Stimulated activated CD4-positive, alpha-beta T cell treated with anti-CD3 and anti-CD28 coated beads, TNF-alpha, amount 100 ng/mL, for 48 hours (primary cell): ENCODE data around the gene RPL36A.

Experiments used
- DNase-seq, 3 donors: peaks; one replicate each; pipeline ENCODE4 v3.0.0-alpha.2; 2020; ENCODE audit warnings: low read depth in 3 of 3

RPL36A gene

DNA sequence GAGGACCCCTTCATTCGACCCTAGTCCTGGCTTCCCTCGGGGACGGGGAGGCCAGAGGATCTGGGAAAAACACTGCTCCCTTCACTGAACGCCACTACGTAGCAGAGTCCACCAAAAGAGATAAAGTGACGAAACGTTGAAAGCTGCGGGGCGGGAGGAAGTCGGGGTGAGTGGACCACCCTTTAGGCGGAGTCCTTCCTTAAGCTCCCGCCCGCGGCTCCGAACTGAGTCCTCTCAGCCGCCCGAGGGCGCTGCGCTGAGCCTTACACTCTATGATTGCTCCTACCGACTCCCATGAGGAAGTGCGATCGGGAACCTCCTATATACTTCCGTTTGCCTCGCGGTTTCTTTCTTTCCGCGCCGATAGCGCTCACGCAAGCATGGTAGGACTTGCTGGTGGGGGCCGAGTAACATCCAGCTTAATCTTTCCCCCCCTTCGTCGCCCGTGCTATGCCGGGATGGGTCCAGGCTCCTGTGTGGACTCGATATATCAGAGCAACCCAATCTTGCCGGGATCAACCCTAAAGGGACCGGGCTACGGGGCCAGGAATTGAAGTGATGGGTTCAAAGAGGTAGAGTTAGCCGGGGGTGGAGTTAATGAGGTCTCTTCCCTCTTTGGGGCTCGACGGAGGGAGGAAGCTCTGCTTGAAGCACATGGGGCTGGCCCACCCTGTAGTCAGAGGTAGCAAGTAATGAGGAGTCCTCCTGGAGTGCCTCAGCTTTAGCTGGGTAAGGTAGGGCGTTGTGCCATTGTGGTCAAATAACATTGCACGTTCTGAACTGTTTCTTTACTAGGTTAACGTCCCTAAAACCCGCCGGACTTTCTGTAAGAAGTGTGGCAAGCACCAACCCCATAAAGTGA, at the start of gene RPL36A:
RPL36A (plus strand) TSS at position 348 of the 862 bp plus-strand sequence; CDS start at position 381, 33 bp downstream.
- peak; percentile 55 to 78 (median 64) for DNase-seq

DNA sequence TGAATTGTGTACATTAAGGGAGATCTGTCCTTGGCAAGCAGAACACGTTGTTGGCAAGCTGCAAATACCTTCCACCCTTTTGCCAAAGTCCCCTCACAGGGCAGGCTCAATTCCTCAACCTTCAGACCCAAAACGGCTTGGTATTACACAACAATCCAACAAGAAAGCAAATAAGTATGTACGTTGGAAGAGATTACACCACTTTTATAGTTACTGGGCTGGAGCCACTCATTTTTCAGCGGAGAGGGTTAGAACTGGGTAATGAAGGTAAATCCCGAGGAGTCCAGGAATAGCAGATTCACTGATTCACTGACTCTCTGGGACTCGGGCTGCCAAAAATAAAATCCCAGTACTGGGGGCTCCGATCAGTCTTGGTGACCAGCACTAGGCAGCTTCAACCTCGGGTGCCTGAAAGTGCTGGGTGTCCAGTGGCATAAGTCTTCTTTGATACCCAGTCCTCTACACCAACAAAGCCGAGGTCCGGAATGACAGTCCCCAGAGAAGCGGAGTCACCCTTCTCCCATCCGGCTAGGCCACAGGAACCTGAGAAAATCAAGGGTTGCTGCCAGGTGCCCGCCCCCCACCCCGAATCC, 42.9 kb upstream of the RPL36A start:
- DNase-seq = no peak

DNA sequence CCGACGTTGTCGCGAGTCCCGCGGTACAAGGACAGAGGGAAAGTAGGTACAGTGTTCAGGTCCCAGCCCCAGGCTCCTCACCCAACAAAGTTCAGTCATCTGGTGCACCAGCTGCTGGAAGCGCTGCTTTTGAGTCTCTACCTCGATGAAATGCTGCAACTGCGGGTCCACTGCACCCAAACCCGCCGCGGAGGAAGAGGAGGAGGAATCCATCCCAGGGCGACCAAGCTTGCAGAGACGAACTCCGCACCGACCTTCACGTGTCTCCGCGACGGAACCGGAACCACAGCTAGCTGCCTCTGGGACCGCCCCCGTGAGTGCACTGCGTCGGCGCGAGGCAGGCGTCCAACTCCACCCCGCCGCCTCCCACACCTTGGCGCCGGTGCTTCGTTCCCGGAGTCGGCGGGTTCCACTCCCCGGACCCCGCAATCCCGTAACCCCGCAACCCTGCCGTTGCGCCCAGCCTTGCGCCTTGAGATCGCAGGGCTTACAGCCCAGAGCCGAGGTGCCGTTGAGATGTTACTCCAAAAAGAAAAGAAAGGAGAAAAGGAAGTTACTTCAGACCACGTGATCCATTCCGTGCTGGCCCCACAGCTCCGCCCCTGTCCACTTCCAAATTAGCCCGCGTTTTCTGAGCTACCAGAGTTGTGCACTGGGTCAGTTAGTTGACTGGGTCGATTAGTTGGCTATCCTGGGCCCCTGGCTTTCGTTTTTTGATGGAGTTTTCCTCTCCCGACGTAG, 42.2 kb upstream of the RPL36A start, which contains the start of gene TIMM8A:
TIMM8A (minus strand) TSS at position 291 of the 741 bp plus-strand sequence; CDS start at position 213, 78 bp downstream.
- peak; percentile 43 to 68 (median 66) for DNase-seq

DNA sequence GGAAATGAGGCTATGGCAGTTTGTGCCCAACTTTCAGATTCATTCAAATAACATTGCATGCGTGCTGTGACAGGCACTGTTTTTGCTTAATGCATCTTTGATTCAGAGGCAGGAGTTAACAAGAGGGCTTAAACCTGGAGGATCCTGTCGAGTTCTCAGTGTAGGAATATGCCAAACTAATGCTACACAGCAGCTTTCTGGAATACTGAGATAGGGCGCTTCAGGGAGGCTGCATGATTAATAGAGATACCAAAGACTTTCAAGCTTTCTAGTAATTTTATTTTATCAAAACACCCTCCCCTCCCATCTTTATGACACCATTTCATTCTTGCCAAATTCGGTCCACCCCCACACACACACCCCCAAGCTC, 41.6 kb upstream of the RPL36A start:
- no peak for DNase-seq

DNA sequence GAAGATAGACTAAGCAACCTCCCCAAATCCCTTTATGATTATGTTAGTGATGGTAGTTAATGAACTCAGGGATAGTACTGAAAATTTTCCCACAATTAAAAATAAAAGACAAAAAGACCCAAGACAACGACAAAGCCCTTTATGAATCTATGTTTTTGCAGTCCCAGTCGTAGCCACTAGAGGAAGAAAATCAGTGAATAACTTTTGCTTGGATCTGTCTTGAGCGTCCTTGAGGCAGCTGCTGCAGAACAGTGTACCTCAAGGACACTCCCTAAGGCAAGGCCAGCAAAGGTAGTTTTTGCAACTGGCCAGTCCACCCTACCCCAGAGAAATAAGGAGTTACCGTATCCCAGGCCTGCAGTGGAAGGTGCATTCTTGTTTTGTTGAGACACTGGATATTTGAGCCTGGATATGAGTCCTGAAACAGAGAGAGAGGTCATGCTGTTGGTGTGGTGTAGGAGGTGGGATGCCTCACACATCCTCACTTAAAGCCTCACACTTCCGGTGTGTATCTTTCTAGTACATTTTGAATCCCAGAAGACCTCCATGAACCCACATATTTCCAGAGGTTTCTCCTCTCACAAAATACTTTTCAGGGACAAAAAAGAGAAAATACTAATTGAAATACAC, 33.5 kb upstream of the RPL36A start:
- no peak for DNase-seq

DNA sequence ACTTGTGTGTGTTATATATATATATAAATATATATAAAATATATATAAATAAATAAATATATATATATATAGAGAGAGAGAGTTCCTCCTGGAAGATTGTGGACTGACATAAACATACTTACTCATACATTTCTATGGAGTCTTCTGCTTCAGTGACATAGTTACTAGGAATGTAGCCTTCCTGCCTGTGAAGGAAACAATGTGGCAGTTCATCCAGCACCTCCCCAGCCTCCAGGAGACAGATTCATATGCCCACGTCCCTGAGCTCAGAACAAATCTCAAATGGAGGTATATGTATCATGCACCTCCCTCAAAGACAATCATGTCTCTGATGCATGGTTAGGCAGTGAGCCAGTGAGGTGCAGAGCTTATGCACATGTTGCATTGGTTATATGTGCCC, 30.8 kb upstream of the RPL36A start:
- no peak for DNase-seq

DNA sequence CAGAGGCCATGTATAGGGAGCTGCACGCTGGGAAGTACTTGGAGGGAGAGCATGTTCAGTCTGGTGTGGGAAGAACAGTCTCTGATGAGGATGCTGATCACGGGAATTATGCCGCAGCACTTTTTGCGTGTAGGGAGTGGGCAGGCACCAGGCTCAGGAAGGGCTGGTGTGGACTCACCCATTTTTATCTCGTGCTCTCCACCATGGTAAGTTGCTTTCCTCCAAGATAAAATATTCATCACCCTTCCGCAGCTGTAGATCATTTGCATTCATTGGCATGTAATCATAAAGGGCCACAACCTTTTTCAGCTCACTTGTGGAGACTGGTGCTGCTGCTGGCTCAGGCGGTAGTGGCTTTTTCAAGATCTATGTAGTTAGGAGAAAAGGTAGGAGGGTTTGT, 30.4 kb upstream of the RPL36A start:
- DNase-seq = no peak

DNA sequence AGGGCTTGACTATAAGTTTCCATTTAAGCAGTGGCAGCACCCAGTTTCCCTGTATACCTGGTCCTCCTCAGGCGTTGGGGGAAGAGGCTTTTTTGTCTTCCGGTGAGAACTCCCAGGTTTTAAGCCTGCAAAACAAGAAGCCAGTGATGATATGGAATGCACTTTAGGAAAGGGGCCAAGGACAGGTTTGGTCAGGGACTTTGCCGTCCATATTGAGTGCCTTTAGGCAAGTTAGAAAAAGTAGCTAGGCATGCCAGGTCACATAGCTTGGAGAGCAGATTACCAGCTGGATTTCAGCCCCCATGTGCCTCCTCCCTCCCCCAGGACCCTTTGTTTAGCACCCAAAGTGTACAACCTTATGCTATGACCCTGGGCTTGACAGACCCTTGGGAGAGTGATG, 28.7 kb upstream of the RPL36A start:
- no peak for DNase-seq

DNA sequence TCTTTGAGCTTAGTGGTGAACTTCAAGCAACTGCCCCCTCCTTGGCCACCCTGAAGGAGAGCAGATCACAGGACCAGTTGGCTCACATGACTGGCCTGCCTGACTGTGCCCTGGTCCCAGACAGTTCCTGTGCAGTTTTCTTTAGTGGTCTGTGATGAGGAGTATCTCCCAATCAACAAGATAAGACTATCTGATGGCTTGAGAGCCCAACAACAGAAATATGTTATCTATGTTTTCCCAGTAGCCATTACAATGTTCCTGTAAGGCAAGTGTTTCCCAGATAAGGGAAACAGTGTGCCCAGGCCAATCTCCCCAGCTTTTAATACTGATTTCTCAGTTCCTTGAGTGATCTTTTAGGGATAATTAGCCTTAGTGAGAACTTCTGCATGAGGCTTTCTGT, 28.1 kb upstream of the RPL36A start:
- DNase-seq = no peak

DNA sequence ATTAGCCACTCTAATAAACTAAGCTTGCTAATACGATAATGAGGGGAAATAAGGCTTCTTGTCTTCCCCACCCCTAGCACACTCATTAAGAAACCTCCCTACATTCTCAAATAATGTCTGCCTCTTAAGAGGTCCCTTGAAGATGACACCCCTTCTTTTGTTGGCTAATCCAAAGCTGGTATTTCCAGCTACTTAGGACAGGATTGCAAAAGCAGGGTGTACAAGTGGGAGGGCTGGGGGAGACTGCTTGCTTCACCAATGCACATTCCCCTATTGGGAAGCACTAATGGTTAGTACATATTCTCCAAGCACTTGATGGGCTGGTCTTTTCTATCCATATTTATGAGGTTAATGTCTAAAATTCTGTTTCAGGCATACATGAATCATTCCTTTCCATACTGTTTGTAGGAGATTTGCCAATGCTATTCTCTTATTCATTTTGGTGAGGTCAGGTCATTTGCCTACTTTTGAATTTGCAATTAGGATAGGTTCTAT, 25.5 kb upstream of the RPL36A start:
- DNase-seq = no peak

DNA sequence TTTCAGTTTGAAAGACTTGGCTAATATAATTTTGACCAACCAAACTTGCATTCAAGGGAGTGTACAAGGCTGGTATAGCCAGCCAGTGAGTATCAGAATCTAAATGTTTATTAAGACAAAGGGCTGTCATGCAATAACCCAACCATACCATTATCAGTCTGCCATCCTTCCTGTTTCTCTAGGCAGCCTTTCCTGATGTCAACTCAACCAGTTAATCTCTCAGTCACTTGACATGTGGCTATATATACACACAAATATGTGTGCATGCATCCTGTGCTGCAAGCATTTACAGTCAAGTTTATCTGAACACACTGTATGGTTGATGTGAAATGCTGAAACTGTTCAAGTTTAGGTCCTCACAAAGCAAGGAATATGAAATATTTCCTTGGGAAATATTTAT, 22.0 kb upstream of the RPL36A start:
- DNase-seq = no peak

DNA sequence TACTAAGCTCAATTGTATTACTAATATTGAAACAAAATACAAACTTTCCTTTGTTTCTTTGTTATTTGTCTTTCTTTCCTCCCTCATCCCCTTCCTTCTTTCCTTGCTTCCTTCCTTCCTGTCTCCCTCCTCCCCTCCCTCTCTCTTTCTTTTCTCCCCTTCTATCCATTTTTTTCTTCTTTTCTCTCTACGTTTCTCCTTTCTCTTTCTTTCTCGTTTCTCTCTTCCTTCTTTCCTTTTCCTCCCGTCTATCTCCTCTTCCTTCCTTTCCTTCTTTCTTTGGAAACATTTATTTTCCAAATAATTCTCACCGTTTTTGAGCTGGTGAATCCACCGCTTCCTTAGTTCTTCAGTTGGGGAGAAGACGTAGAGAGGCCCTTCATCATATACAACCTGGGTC, 21.1 kb upstream of the RPL36A start:
- no peak for DNase-seq

DNA sequence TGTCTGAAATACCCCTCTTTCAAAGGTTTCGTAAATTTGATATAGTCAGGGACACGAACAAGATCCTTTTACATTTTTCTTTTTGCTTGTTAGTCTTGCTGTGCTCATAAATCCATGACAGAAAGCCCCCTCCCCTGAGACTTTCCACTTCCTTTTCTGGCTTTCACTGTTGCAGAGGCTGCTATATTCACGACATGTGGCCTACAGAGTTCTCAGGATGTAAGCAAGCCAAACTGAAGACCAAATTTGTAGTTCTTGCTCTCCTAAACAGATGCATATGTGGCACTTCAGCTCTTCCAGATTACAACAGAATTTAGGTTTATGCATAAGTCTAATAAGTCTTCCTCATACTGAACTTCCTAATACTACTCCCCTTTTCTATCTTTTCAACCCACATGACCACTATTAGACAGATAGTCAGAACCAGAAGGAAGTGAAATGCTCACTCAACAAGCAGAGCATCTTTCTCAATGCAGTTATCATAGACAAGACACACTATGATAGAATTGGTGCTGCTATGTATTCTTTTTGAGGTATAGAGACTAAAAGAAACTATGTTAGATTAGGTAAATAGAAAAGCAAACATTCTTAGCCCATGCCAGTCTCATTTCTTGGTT, 19.8 kb upstream of the RPL36A start:
- DNase-seq = no peak

DNA sequence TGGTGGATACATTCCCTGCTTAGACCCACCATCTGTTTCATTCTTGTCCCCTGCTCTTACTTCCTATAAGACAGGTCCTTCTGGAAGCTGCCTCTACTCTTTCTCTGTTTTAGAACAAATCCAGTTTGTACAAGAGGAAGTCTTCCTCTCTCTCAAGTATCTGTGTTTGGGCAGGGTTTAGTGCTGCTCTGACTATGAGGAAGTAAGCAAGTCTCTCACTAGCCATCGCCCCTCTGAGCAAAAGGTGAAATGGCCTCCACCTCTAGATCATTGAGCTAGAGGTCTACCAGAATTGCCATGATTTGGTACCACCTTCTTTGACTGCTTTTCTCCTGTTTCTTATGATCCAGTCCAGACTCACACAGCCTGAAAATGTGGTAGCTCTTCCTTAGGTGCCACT, 13.3 kb upstream of the RPL36A start:
- no peak for DNase-seq

DNA sequence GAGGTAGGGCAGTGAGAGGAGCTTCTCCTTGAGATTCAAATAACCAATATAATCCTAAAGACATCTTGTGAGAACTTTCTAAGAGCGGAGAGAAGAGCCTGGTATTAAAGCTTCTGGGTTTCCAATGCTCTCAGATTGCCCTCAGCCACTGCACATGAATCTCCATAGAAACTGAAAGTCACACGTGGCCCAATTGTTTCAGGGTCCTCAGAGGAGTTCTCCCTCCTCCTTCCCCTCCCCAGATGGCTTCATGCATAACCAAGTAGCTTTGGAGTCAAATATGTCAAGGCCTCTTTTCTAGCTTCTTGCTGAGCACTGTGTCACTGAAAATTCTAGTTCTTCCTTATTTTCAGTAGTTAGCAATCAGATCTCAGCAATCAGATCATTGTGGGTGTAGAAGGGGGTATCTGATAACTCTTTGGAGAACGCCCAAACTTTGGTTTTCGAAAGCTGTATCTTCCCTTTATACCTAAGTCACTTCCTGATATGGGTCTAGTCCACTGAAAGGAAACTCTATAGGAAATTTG, 7.1 kb upstream of the RPL36A start:
- no peak for DNase-seq

DNA sequence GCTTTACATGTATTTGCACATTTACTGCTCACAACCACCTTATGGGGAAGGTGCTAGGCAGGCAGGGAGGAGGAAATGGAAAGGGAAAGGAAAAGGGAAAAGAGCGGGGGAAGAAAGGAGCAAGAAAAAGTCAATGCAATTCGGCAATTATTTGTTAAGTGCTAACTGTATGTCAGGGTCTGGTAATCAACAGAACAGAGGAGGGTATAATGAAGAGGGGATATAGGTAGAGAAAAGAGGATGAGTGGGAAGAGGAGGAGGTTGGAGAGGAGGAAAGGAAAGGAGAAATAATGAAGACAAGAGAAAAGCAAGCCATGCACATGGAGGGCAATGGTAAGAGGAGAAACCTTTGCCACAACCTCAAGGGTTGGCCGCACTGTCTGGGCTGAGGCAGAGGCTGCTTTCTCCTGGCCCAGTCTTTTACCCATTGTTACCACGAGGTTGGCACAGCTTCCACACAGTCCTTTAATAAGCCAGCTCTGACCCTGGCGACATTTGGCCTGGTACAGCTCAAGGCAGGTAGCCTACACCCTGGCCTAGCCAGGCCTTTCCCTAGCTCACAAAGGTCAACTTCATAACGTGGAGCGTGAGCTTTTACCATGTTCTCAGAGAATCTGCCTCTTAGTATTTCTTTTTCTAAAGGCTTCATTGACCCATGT, 5.7 kb upstream of the RPL36A start:
- no peak for DNase-seq

DNA sequence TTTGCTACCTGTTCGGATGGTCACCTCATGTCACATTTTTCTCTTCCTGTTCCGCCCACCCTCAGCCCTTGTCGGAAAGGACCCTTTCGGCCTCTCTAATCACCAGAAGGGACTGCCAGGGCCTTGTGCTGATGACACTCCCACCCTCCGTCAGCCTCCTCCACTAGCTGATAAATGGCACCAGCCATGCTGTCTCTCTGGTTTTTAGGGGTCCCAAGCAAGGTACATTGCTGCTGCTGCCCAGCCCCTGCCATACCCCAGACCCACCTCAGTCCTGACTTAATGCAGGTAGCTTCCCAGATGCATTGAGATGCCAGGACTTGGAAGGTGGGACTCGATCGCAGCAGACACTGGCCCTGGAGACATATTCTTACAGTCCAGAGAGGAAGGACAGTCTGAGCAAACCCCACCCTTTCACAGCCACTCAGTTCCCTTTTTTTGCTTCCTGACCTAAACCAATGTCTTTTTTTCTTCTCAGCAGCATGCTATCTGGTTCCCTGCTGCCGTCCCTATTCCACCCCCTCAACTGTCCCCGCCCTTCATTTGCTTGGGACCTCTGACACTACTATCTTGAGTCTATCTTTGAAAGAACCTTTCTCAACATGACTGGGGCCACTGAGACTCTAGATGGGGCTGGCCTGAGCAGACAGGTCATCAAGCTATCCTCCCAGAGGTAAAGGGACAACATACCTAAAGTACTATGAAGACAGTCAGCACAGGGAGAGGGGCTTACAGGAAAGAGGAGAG, 4.8 kb upstream of the RPL36A start, which contains the start of gene BTK:
BTK (minus strand) TSS at position 397 of the 747 bp plus-strand sequence. CDS start 10,907 bp downstream, outside the sequence.
- DNase-seq = no peak

DNA sequence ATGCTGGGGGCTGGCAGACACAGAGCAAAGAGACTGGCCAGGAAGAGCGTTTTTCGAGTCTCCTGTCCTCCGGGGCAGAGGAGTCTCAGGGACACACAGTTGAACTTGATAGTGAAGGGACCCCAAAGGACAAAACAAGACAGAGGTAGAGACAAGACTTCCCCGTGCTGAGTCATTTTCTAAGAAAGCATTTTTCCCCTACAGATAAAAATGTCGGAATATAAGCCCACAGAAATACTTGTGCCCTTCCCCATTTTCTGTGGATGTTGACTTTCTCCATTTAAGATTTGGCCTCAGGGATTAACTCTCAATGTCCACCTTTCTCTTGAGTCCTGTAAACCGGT, 4.3 kb upstream of the RPL36A start:
- DNase-seq = no peak

DNA sequence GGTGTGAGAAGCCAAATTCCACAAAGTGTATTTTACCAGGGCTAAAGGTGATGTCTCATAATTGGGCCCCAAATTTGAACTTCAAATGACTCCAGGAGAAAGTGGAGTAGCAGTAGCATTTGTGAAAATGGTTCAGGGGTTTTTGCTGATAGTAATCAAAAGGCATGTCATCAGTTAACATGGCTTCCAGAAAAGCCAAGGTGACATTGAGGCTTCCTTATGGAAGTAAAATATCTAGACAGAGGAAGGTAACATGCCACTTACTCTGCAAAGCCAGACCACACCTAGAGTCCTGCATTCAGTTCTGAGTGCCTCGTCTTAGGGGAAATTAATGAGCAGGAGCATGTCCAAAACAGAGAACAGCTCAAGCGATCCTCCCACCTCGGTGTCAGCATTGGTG, 2.2 kb upstream of the RPL36A start:
- DNase-seq = no peak

DNA sequence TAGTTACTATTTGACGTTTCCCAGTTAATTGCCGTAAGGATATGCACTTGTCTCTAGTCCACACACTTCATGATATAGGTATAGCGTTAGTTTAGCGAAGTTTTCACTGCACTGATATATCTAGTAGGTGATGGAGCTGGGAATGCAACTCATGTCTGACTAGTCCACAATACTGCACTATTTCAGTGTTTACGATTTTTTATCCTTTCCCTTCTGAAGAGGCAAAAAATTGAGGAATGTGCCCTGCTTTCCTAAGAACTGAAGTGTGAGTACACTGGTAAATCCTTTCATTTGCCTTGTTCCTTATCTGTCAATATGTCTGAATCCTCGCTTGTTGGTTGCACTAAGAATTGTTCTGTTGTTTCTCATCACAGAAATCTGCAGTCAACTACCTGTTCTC, 1.0 kb downstream of the RPL36A start:
- DNase-seq = no peak
